AG09309 (cell line): ENCODE data around the gene MIF4GD.
"Not testable (repeated sequence)": the region's sequence is repeated elsewhere in the genome, so short reads cannot be mapped to it uniquely, and the experiment has no call there.

Experiments used
- DNase-seq: peaks from one replicate; pipeline ENCODE4 v3.0.0-alpha.2; 2010; ENCODE audit warnings: low read depth
- H3K4me3 ChIP-seq: 2 replicates; pipeline ENCODE4 v1.5.1; 2011; ENCODE audit warnings: mild to moderate bottlenecking, low read depth, low read length, moderate library complexity; ENCODE audit not compliant: control insufficient read depth
- CTCF ChIP-seq: IDR thresholded peaks from 2 replicates; pipeline ENCODE4 v1.5.1; 2011; ENCODE audit warnings: mild to moderate bottlenecking, low read depth, low read length, inconsistent platforms; ENCODE audit not compliant: insufficient read depth, control insufficient read depth; ENCODE audit errors: missing control alignments

Gene MIF4GD

DNA sequence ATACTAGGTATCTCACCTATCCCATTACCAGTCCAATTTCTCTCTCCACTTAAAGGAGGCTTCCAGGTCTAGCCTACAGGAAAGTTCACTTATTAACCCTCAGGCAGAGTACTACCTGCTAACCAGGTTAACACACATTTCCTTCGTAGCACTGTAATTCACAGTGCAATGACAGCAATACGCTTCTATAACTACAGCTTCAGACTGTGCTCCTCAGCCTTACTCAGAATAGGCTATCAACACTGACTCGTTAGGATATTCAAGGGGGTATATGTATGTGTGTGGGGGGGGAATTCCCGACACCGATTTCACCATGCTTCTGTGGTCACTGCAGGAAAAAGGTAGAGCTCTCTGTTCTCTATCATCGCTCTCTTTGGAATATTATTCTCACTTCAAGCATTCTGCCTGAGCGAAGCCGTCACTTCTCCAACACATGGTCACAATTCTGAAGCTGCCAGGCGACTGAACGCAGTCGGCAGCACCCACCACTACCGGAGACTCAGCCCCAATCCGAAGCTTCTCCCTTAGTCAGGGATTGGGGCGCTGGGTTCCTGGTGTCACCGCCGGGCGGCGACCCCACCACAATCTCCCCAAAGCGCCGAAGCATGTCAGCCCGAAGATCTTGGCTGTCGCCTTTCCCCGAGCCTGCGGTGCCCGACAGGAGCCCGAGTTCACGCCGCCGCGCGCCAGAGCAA, 10.2 kb downstream of the MIF4GD start:
- peak overlapping the region; percentile 93 for H3K4me3 ChIP-seq
- DNase-seq: no peak
- TF ChIP-seq CTCF: no peak

GRCh38 chr17:75257228-75257627, 13.8 kb downstream of the MIF4GD start:
- not testable (repeated sequence) for H3K4me3 ChIP-seq, DNase-seq

GRCh38 chr17:75255954-75256698, 14.9 kb downstream of the MIF4GD start:
- DNase-seq, H3K4me3 ChIP-seq: not testable (repeated sequence)

GRCh38 chr17:75252039-75252816, 18.8 kb downstream of the MIF4GD start:
- TF ChIP-seq CTCF: no peak
- DNase-seq: no peak
- no peak overlapping the region for H3K4me3 ChIP-seq

DNA sequence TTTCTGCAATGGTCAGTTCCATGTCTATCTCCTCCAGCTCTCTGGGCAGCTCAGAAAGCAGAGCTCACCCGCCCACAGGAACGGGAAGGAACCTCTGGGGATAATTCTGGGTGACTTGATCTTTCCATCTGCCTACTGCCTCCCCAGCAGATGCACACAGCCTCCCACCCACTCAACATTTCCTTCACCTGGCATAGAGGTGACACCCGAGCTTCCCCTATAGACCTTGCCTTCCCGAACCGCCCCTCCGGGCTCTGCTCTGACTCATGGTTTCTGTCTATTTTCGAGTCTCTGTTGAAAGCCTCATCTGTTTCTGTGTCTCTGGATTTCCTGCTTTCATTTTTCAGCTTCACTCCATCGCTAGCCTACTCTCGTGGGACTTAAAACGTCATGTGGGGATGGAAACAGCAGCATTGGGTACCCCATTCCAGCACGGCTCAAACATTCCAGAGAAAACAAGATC, 21.0 kb downstream of the MIF4GD start:
- TF ChIP-seq CTCF: no peak
- DNase-seq: no peak
- H3K4me3 ChIP-seq: peak overlapping the region; percentile 28

DNA sequence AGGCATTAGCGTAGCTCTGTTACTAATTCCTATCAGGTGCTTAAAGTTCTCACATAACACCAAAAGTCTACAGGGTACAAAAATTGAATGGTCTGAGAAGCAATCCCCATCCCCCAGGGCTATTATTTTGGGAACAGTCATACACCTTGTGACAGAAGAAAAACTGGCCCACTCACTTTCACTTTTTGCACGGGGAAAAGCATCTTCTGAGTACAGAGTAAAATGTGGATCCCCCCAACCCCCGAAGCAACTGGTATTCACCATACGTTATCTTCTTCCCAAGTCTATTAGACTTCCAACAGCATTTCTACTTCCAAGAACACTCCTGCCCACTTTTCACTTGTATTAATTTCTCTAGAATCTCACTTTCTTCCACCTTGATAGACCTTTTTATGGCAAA, 21.5 kb downstream of the MIF4GD start:
- no peak for TF ChIP-seq CTCF
- DNase-seq: no peak
- no peak overlapping the region; the same call in 1 of the 2 replicates for H3K4me3 ChIP-seq

DNA sequence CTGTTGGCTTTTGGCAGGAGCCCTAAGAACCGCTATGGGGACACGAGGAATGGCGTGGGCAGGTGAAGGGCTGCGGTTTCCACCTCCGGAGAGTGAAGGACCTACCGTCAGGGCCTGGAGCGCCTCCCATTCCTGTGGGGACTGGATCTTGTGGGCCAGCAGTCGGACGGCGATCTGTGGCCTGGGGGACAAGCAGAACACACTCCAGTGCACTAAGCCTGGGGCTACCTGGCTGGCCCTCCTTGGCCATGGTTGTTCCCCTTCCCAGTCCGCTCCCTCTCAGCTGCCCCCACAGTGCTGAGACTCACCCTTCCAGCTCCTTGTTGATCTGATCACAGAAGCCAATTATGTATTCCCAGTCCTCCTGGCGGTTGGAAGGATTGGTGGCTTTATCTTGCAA, 24.6 kb downstream of the MIF4GD start:
- DNase-seq: no peak
- no peak for TF ChIP-seq CTCF
- H3K4me3 ChIP-seq: no peak overlapping the region
